SK-N-MC (cell line): ENCODE results near the gene CSMD2.

Experiments
- DNase-seq: peaks from one replicate; pipeline ENCODE4 v3.0.0-alpha.2; 2011; ENCODE audit warnings: low read depth, low spot score
- H3K27ac ChIP-seq: fragments of 200-600 bp; sonication (generic); 2 replicates; pipeline ENCODE4 v1.5.1; 2016; ENCODE audit warnings: mixed run types
- H3K36me3 ChIP-seq: fragments of 200-600 bp; sonication (generic); 2 replicates; pipeline ENCODE4 v1.6.1; 2017; ENCODE audit warnings: antibody characterized with exemption, low read length, mixed read lengths; ENCODE audit not compliant: insufficient read depth
- H3K4me3 ChIP-seq: fragments of 200-600 bp; sonication (generic); 2 replicates; pipeline ENCODE4 v1.5.1; 2016
- H3K9ac ChIP-seq: fragments of 200-600 bp; sonication (generic); 2 replicates; pipeline ENCODE4 v1.8.0; 2017; ENCODE audit warnings: mixed run types, mixed read lengths; ENCODE audit not compliant: insufficient read length
- H3K9me3 ChIP-seq: fragments of 200-600 bp; sonication (generic); 2 replicates; pipeline ENCODE4 v1.6.1; 2017; ENCODE audit warnings: low read depth, mild to moderate bottlenecking, antibody characterized with exemption, low read length, moderate library complexity, mixed read lengths
- EZH2 ChIP-seq: fragments of 200-600 bp; sonication (generic); IDR thresholded peaks from one replicate; pipeline ENCODE4 v1.6.1; 2017; ENCODE audit warnings: antibody characterized with exemption
- FOXP2 ChIP-seq: optimal IDR thresholded peaks from 2 replicates; pipeline ENCODE3; 2011; ENCODE audit warnings: mild to moderate bottlenecking, moderate library complexity; ENCODE audit not compliant: insufficient read depth; ENCODE audit errors: extremely low read length, control extremely low read depth
- POLR2AphosphoS5 ChIP-seq: IDR thresholded peaks from 2 replicates; pipeline ENCODE4 v1.6.1; 2012; ENCODE audit warnings: mild to moderate bottlenecking, low read depth, low read length, borderline replicate concordance

Gene CSMD2

GRCh38 chr1:33841494-33841893 lies 323.5 kb downstream of the CSMD2 start:
- TF ChIP-seq EZH2, result no peak
- TF ChIP-seq POLR2AphosphoS5, result no peak
- TF ChIP-seq FOXP2, result no peak
- H3K36me3 ChIP-seq, result no peaks in the 10 kb centered on the region
- DNase-seq, result no peak
- no peaks in the 10 kb centered on the region for H3K9me3 ChIP-seq
- H3K27ac ChIP-seq, result no peak overlapping the region
- H3K4me3 ChIP-seq, result no peak overlapping the region
- no peak overlapping the region for H3K9ac ChIP-seq

GRCh38 chr1:33837635-33838034 lies 327.4 kb downstream of the CSMD2 start:
- Histone ChIP-seq H3K9me3 (no peaks in the 10 kb centered on the region), H3K9ac (no peak overlapping the region), H3K36me3 (no peaks in the 10 kb centered on the region), H3K4me3 (no peak overlapping the region), H3K27ac (no peak overlapping the region)
- TF ChIP-seq FOXP2, result no peak
- TF ChIP-seq POLR2AphosphoS5, result no peak
- no peak for DNase-seq

GRCh38 chr1:33836911-33837310 lies 328.1 kb downstream of the CSMD2 start:
- DNase-seq, result no peak
- H3K9ac ChIP-seq, result no peak overlapping the region
- TF ChIP-seq POLR2AphosphoS5, result no peak
- TF ChIP-seq EZH2, result no peak
- H3K4me3 ChIP-seq, result no peak overlapping the region
- no peaks in the 10 kb centered on the region for H3K36me3 ChIP-seq
- H3K27ac ChIP-seq, result no peak overlapping the region
- no peaks in the 10 kb centered on the region for H3K9me3 ChIP-seq

DNA sequence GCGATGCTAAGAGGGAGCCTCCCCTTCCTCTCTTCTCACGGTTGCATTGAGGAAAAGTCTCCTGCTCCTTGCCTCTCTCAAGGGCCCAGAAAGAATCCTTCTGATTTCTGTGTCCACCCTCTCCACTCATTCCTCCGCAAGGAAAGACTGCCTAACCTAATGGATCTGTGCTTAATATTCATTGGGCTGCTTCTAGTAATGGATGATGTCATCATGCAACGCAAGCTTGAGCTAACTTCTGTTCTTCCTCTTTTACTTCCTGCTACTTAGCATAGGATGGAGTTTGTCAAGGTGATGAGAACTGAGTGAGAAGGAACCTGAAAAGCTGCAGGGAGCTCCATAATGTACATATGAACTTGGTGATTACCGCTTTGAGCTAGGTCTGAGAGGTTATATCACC lies 336.4 kb downstream of the CSMD2 start:
- Histone ChIP-seq H3K9me3 (no peaks in the 10 kb centered on the region), H3K4me3 (no peak overlapping the region), H3K36me3 (no peaks in the 10 kb centered on the region), H3K9ac (no peak overlapping the region), H3K27ac (no peak overlapping the region)
- DNase-seq, result no peak
- TF ChIP-seq POLR2AphosphoS5, result no peak
- TF ChIP-seq FOXP2, result no peak

DNA sequence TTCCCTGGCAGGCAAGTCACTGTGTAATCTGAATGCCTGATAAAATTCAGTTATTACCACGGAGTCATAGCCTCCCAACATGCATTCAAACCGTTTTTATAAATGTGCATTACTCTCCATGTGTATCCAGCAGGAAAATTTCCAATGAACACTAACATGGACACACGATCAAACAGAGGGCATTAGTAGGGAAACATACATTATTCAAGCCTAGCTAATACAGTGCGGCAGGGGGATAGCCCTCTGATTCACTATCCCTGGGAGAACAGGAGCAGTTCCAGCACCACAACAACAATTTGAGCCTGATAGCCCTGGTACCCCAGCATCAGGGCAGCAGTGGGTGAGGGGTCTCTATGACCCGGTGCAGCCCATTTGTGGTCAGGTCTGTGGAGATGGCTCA lies 337.0 kb downstream of the CSMD2 start:
- Histone ChIP-seq H3K9me3 (no peaks in the 10 kb centered on the region), H3K4me3 (no peak overlapping the region), H3K9ac (no peak overlapping the region), H3K36me3 (no peaks in the 10 kb centered on the region), H3K27ac (no peak overlapping the region)
- TF ChIP-seq POLR2AphosphoS5 (no peak), EZH2 (no peak), FOXP2 (no peak)
- no peak for DNase-seq

GRCh38 chr1:33826711-33827110 lies 338.3 kb downstream of the CSMD2 start:
- H3K9me3 ChIP-seq, result no peaks in the 10 kb centered on the region
- no peak overlapping the region for H3K4me3 ChIP-seq
- no peaks in the 10 kb centered on the region for H3K36me3 ChIP-seq
- no peak overlapping the region for H3K27ac ChIP-seq
- H3K9ac ChIP-seq, result no peak overlapping the region
- TF ChIP-seq FOXP2 (no peak), EZH2 (no peak), POLR2AphosphoS5 (no peak)
- DNase-seq, result no peak

DNA sequence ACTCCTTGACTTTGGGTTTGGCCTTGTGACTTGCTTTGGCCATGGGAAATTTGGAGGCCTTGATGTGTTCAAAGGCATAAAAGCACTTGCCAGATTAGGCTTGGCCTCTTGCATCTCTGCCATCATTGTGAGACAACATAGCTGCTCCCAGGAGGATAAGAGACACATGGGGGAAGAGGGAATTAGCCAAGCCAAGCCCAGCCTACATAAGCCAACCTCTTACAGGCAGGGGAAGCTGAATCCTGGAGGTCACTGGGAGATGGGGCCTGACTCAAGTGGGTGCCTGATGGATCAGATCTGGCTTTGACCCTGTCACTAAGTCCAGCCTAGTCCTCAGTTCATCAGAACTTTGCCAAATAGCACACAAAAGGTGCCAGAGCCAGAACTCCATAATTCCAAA lies 338.7 kb downstream of the CSMD2 start:
- H3K9me3 ChIP-seq, result no peaks in the 10 kb centered on the region
- TF ChIP-seq FOXP2, result no peak
- TF ChIP-seq EZH2, result no peak
- TF ChIP-seq POLR2AphosphoS5, result no peak
- H3K36me3 ChIP-seq, result no peaks in the 10 kb centered on the region

DNA sequence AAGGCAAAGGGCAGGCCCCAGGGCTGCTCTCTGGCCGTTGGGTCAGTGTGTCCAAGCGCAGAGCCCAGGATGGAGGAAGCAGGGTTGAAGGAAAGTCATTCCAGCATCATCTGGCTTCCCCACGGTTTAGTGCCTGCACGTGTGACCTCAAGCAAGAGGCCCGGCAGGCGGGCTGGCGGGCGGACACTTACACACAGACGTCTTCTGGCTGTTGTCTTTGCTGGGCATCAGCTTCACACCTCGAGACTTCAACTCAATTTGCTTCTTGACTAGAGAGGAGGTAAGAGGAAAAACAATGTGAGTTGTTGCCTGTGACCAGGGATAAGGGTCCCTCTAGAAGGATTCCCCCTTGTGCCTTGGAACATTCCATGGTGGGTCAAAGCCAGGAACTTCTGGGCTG lies 339.5 kb downstream of the CSMD2 start:
- no peak overlapping the region for H3K4me3 ChIP-seq
- no peak overlapping the region for H3K27ac ChIP-seq
- TF ChIP-seq EZH2, result no peak
- no peak for TF ChIP-seq FOXP2
- TF ChIP-seq POLR2AphosphoS5, result no peak
- H3K9me3 ChIP-seq, result no peaks in the 10 kb centered on the region
- H3K36me3 ChIP-seq, result no peaks in the 10 kb centered on the region
- H3K9ac ChIP-seq, result no peak overlapping the region
- no peak for DNase-seq

More for the DNA sequence above, 338.7 kb downstream of the CSMD2 start:
- Histone ChIP-seq H3K27ac (no peak overlapping the region), H3K9ac (no peak overlapping the region), H3K4me3 (no peak overlapping the region)
- no peak for DNase-seq

GRCh38 chr1:33824971-33825370 lies 340.1 kb downstream of the CSMD2 start:
- H3K4me3 ChIP-seq, result no peak overlapping the region
- H3K36me3 ChIP-seq, result no peaks in the 10 kb centered on the region
- H3K27ac ChIP-seq, result no peak overlapping the region
- no peak for DNase-seq
- no peak for TF ChIP-seq POLR2AphosphoS5
- no peak for TF ChIP-seq EZH2
- no peak for TF ChIP-seq FOXP2
- no peaks in the 10 kb centered on the region for H3K9me3 ChIP-seq
- H3K9ac ChIP-seq, result no peak overlapping the region

GRCh38 chr1:33824321-33824720 lies 340.7 kb downstream of the CSMD2 start:
- no peaks in the 10 kb centered on the region for H3K9me3 ChIP-seq
- H3K9ac ChIP-seq, result no peak overlapping the region
- H3K4me3 ChIP-seq, result no peak overlapping the region
- H3K27ac ChIP-seq, result no peak overlapping the region
- DNase-seq, result no peak
- TF ChIP-seq EZH2 (no peak), FOXP2 (no peak), POLR2AphosphoS5 (no peak)
- no peaks in the 10 kb centered on the region for H3K36me3 ChIP-seq
